Heart left ventricle (tissue), 13 donors: Measurements from ENCODE around the gene AP3B2.

ENCODE experiments used
- POLR2A ChIP-seq, 2 donors: fragments of 450-650 bp; IDR thresholded peaks; one replicate each; pipeline ENCODE4 v1.6.1; 2017; ENCODE audit warnings: antibody characterized with exemption in 2 of 2, mild to moderate bottlenecking in 2 of 2, moderate library complexity in 2 of 2
- TF ChIP-seq, protein P1 (sequence below), 12 donors: fragments of 200-600 bp; sonication (generic) in 4 of 12; IDR thresholded peaks; one replicate each; pipeline versions ENCODE4 v1.5.0 to v1.8.0; 2018 to 2022; ENCODE audit warnings: antibody characterized with exemption in 12 of 12, mild to moderate bottlenecking in 5 of 12
- donor health status: ischemic (EF 13 %, LVEDD 7.1; RV severe dilation, severe dysfunction).
- donor health status: DM: no; HTN: yes; CAD: no.
- donor health status: DM: no; HTN: no; CAD: no.
- donor health status: ischemic (EF 25% LVEDD 6.9; RV normal size, moderate dysfunction).
- donor health status: ischemic (EF 25% LVEDD 5.7; RV mildly dilated, moderate dysfunction).
- donor health status: ischemic (EF 35%, LVEDD 5.7; RV mildly dilated, moderate dysfunction).
- donor health status: nonischemic (EF 11% LVEDD 7.7; RV severe dilation, severe dysfunction).
- donor health status: DM: yes; HTN: yes; CAD: no.
- donor health status: PGD.
- donor health status: ischemic (EF 29% LVEDD 5.4; RV normal size, mild dysfunction).
- donor health status: nonischemic (EF 23%, LVEDD 6.1; RV moderate dilation, normal function).

DNA sequence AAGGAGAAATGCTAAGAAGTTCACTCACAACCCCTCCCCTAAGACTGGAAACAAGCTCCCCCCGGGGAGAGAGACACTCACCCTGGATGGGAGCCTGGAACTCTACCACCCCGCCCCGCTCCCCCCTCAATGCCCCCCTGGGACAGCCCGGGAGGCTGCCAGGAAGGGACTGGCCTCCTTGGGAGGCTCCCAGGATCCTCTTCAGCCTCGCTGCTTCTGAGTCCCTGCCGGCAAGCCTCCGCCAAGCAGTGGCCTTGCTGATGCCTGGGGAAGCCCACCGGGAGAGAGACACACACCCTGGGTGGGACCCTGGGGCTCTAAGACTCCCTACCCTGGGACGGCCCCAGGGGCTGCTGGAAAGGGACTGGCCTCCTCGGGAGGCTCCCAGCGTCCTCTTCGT is 95.9 kb downstream of the AP3B2 start:
- TF ChIP-seq, protein P1, sequence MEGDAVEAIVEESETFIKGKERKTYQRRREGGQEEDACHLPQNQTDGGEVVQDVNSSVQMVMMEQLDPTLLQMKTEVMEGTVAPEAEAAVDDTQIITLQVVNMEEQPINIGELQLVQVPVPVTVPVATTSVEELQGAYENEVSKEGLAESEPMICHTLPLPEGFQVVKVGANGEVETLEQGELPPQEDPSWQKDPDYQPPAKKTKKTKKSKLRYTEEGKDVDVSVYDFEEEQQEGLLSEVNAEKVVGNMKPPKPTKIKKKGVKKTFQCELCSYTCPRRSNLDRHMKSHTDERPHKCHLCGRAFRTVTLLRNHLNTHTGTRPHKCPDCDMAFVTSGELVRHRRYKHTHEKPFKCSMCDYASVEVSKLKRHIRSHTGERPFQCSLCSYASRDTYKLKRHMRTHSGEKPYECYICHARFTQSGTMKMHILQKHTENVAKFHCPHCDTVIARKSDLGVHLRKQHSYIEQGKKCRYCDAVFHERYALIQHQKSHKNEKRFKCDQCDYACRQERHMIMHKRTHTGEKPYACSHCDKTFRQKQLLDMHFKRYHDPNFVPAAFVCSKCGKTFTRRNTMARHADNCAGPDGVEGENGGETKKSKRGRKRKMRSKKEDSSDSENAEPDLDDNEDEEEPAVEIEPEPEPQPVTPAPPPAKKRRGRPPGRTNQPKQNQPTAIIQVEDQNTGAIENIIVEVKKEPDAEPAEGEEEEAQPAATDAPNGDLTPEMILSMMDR (IDR thresholded peaks at IDR 0.05): no peak
- no peak for TF ChIP-seq POLR2A (IDR thresholded peaks at IDR 0.05)
